Measurements from ENCODE around the gene PIP4K2A.

The PIP4K2A gene

DNA sequence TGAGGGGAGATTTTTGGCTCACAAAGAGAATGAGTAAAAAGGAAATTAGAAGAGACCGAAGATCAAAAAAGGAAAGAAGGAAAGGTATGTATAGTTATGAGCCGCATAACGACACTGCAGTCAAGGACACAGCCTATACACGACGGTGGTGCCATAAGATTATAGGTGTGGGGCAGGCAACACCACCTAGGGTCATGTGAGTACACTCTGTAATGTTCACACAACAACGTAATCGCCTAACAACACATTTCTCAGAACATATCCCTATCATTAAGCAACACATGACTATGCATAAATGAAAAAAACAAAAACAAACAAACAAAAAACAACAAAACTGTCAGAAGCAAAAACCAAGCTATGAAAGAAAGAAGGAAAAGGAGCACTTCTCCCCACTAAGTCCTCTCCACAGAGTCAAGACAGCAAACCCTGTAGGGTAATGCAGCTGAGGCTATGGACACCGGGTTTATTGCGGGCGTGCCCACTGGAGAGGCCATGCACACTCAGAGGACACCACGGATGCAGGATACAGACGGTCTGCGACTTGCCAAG, 45.1 kb downstream of the PIP4K2A start:
- no peak for DNase-seq (ENCODE audit: low read depth in 1 of 2, low spot score in 1 of 2)

DNA sequence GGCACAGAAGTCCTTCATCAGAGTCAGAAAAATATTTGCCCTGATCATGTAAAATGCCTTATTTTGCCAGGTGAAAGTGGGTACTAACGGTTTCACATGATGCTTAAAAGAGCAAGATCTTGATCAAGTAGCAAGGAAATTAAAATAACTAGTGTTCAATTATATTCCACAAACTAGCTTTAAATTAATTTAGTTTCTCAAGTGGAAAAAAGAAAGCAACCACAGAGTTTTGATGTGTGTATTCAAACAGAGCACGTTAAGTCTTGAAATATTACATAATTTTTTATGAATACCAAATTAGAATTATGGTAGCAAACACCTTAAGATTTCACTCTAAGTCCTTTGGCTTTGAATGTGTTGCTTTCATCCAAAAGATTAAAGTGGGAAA, 47.3 kb downstream of the PIP4K2A start:
- DNase-seq (ENCODE audit: low read depth in 1 of 2, low spot score in 1 of 2) = no peak

DNA sequence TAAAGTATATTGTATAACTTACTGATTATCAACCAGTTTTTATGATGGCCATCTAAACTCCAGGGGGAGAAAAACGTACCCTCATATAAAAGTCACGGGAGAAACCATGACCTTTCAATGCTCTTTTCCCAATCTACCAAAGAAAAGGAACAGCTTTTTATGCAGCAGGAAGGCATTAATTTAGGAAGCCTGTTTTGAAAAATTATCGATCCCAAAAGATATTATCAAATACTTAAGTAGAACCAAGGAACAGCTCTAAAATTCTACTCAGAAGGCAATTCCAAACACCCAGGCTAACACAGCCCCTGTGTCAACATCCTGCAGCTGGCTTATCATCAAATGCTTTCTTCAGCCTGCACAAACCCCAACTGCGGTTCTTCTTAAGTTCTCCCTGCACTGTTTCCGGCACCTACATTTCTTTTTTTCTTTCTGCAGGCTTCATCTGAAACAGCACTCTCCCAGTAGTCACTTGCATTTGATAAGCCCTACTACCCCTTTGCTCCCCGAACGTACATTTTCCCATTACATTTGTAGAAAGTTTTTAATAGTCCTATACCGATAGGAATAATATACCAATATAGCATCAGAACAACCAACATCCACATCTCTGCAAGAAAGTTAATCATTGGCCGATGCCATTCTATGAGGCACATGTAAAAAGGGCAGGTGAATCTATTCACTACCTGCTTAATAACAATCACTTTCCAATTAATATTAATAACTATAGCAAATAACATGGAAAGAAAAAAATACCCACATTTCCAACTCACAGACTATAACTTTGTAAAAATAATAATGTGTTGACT, 47.9 kb downstream of the PIP4K2A start:
- peak in 1 of 2 donors; percentile 25 for DNase-seq (ENCODE audit: low read depth in 1 of 2, low spot score in 1 of 2)

DNA sequence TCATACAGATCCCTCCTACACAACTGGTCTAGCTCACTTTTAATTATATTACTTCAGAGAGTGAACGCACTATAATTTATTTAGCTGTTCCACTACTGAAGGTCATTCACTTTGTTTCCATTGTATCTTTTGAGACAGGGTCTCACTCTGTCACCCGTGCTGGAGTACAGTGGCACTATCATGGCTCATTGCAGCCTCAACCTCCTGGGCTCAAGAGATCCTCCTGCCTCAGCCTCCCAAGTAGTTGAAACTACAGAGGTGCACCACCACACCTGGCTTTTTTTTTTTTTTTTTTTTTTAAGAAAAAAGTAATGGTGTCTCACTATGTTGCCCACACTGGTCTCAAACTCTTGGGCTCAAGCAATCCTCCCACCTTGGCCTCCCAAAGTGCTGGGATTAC, 49.0 kb downstream of the PIP4K2A start:
- no peak for DNase-seq (ENCODE audit: low read depth in 1 of 2, low spot score in 1 of 2)

DNA sequence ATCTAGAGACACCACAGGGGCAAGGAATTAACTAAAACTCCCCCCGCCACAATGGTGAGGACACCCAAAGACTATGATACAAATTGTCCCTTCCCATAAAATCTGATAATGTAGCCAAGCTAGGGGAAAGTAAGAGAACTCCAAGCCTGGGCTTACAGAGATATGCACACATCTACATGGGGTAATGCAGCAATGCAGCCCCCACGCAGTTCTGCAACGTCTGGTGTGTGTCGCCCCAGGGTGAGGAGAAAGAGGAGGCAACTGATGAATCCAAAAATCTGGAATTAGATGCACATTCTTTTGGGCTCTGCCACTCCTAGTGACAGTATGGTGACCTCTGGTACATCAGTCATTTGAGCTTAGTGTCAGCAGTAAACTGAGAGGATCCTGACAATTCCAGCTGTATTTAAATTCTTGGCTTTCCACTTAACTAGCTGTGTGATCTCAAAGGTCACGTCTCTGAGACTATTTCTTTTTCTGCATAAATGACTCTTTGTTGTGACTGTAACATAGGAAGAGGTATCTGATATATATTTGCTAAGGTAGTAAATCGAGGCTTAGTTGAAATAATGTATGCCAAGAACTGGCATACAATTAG, 51.5 kb downstream of the PIP4K2A start:
- DNase-seq (ENCODE audit: low read depth in 1 of 2, low spot score in 1 of 2) = no peak

DNA sequence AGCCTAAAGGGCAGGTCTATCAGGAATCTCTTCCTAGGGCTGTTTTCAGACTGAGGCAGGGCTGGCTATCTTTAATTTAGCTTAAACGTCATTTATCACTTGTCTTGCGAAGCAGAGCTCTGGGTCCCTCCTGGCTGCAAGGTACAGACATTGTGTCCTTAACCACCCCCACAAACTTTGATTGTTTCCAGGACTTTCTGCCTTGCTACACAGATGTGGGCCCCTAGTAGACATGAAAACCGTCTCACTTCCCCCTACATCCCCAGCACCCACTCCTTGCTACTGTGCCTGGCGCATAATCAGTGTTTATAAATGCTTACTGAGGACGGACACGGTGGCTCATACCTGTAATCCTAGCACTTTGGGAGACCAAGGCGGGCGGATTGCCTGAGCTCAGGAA, 54.5 kb downstream of the PIP4K2A start:
- no peak for DNase-seq (ENCODE audit: low read depth in 1 of 2, low spot score in 1 of 2)

DNA sequence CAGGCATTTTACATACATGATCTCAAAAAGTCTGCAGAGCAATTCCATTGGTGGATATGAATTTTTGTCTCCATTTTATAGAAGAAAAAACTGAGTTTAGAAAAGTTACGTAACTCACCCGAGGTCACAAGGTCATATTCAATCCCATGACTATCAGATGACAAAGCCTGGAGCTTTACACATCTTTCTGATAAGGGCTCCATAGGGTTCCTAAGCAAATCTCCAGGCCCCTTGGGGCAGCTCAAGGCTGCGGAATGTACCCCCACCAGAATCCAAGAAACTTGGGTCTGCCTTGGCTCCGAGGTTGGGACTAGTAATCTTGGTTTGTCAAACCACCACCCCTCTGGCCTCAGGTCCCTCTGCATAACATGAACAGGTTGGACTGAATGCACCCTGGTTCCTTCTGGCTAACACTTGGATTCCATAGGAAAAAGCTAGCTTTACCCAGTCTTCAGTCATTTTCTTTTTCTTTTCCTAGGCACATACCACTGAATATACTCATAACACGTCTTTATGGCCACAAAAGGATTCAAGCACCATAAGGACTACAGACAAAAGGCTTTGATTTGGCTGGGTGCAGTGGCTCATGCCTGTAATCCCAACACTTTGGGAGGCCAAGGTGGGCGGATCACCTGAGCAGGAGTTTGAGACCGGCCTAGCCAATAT, 55.5 kb downstream of the PIP4K2A start:
- no peak for DNase-seq (ENCODE audit: low read depth in 1 of 2, low spot score in 1 of 2)

DNA sequence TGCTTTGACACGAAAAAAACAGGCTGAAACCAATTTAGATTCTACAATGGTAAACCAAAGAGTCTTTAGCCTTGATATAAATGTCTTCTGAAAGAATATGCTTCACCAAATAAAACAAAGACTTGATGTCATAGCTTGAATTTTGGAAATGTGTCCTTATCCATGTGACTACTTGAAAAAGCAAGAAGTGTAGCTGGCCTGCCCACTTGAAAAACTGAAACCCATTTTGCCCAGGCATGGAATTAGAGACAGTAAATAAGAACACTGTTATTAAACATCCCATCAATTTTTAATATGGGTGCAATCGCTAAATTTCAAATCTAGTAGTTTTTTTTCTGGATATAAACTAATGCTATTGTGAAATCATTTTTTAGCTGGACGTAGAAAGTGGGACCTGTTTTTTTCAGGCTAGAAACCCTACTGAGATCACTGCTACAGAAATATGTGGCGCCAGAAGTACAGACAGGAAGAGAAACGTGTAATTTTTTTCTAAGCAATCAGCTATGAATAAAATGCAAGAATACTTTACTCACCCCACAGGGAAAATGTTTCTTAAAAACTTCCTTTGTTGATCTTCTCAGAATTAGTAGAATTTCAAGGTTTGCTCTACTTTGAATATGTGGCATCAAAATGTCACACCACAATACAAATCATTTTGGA, 56.7 kb downstream of the PIP4K2A start:
- DNase-seq (ENCODE audit: low read depth in 1 of 2, low spot score in 1 of 2) = no peak

DNA sequence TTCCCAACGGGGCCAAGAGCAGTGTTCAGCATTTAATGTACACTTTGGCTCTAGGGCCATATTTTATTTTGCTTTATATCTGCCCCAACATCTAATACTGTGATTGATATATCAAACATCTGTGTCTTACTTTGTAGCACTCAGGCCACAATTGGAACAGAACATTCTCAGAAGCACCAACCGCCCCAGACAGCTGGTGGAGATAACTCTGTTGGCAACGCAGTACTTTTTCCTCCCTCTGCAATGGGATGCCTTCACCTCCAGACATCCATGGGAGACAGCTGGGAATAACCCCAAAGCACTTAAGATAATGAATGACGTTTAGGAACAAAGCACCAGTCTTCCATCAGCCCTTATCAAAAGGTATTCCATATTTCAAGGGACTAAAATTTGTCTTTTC, 57.4 kb downstream of the PIP4K2A start:
- no peak for DNase-seq (ENCODE audit: low read depth in 1 of 2, low spot score in 1 of 2)

DNA sequence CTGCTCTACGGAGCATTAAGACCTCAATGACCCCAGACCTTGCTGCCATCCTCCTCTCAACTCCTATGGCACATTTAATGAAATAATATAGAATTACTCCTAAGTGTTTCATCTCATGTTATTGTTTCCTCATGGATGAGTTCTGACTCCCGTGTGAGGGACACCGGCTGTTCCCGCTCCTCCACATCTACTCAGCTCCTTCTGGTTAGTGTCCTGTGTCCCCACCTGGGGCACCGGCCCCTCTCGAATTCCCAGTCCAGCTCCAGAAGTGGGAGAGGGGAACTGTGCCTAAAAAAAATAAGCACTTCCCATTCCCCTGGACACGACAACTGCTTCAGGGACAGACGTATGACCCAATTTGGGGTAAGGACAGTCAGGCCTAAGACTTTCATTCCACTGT, 58.3 kb downstream of the PIP4K2A start:
- DNase-seq (ENCODE audit: low read depth in 1 of 2, low spot score in 1 of 2) = no peak

DNA sequence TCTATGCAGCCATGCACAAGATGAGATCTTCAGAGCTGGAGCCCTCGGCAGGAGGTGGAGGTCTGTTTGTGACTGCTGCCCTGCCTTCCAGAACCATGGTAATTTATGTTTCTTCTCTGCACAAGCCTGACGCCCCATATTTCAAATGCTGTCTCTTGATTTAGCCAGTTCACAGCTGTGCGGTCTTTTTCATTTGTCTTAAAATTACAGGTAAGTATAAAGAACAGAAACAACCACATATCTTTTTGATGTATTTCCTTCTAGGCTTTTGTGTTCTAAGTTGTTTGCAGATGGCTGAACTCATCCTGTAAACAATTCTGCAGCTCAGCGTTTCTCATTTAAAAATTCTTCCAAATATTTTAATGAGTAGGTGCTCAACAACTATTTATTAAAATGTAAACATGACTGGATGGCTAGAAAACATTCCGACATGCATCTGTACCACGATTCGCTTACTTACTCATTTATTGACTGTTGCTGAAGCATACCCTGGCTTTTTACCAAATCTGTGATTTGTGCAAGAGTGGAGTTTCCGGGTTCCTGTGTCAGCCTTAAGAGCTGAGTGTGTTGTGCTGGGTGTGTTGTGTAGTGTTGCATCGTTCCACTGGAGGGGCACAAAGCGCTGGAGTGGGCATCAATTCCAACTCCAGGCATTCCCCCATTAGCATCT, 58.9 kb downstream of the PIP4K2A start:
- no peak for DNase-seq (ENCODE audit: low read depth in 1 of 2, low spot score in 1 of 2)

DNA sequence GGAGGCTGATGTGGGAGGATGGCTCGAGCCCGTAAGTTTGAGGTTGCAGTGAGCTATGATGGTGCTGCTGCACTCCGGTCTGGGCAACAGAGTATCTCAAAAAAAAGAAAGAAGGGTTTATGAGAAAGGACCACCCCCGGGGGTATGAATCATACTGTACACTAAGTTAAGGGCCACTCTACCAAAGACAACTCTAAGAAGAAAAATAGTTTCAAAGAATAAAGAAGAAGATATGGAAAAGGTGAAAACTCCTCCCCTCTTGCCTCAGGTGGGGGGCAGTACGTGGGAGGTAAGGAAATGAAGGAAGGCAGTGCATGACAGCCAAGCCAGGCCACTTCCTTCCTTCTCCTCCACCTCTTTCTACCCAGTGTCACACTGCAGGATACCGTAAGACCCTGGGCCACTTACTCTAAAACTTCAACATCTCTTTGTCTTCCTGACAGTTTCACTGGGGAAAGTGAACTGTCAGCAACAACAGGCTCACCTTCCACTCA, 61.3 kb downstream of the PIP4K2A start:
- no peak for DNase-seq (ENCODE audit: low read depth in 1 of 2, low spot score in 1 of 2)

DNA sequence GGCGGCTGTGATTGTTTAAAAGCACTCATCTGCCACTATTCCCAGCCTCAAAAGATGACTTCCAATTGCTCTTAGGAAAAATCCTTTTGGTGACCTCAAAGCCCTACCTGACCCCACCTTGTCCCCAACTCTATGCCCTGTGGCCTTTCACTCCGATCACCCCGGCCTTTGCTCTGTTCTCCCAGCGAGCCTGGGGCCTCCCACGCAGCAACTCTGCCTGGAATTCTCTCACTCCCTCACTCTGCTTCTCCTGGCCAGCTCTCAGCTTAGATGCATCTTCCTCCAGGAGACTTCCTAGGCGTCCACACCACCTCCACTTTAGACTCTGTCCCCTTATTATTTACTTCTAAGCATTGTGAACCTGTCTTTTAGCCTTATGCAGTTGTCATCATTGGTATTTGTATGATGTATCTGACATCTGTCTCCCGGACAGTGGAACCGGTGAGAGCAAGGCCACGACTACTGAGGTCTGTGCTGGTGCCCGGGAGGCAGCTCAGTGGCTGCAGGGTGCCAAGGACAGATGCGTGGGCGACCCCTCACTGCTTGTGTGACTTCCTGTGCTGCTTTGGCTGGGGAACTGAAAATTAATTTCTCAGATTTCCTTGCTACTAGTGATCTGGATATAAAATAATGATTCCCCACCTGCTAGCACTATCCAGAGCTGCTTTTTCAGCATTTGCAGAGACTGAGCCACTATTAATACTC, 63.0 kb downstream of the PIP4K2A start:
- no peak for DNase-seq (ENCODE audit: low read depth in 1 of 2, low spot score in 1 of 2)

DNA sequence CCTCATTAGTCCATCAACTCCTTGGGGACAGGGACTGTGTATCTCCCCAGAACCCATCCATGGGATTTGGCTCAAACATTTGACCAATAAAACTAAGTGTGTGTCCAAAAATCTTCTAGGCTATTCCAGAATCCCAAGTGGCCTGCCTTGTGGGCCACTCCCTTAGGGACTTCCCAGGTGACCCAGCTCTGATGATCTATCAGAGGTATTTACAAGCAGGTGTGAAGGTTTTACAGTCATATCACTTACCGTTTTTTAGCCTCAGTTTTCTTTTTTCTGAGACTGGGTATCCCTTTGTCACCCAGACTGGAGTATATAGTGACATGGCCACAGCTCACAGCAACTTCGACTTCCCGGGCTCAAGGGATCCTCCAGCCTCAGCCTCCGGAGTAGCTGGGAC, 64.4 kb downstream of the PIP4K2A start:
- no peak for DNase-seq (ENCODE audit: low read depth in 1 of 2, low spot score in 1 of 2)

DNA sequence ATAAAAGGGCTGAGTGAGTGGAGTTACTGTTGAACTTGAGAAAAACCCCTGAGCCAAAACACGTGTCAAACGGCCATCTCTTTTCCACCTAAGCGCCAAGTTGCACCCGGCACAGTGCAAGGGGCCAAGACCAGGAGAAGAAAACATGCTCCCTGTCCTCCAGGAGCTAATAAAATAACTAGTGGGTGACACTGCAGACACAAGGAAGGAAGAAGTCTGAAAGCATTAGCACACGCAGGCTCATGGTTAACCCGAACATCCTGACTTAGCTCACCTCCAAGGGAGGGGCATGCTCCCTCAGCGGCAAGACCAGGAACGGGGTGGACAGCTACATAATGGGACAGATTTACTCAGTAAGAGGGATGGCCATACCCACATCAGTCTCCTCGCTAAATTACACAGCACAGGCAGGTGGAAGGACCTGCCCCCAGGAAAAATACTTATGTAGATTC, 65.0 kb downstream of the PIP4K2A start:
- no peak for DNase-seq (ENCODE audit: low read depth in 1 of 2, low spot score in 1 of 2)

DNA sequence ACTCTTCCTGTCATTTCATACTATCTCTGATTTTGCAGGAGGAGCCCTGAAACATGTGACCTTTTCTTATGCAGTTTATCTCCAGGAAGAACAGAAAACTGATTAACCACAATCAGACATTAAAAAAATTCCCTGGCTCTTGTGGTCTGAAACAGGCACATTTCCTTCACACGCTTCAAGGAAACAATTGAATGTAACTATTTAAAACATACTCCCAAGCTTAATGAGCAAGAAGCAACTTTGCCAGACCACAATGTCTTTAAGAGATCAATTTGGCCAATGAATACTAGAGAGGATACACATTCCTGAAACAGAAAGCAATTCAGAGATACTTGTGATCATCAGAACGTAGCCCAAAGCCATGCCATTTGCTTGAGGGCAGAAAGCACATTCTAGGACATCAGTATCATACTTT, 65.8 kb downstream of the PIP4K2A start:
- DNase-seq (ENCODE audit: low read depth in 1 of 2, low spot score in 1 of 2) = no peak

DNA sequence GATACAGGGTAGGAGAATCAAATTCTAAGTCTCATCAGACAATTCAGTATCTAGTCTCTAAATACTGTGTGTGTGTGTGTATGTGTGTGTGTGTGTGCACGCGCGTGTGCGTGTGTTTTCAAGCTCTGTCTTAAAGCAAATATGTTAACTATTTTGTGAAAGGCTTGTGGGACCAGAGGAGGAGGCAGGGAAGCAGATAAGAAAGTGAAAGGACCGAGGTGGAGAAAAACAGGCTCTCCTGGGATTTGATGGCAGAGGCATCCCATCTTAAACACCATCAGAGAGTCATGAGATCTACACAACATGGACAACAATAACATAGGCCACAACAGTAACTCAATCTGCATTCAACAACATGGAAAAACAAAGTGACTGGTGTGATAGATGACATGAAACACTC, 67.1 kb downstream of the PIP4K2A start:
- DNase-seq (ENCODE audit: low read depth in 1 of 2, low spot score in 1 of 2) = no peak

DNA sequence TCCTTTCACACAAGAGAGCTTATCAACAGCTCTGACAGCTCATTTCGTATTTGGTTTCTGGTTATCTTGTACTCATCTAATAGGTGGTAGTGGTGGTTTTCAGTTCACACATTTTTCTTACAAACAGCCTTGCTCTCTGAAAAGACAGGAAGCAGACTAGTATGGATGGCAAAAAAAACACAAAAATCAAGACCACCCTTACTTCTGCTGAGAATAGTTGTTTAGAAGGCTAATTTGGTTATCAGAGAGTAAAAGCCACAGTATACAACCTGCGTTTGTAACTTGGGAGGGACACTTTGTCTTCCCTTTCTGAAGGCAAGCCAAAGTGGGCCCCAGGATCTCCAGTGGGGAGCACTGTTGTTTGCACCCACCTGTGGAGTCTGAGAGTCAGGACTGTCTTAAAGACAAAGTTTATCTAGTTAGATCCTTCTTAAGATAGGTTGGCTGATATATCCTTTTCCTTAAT, 68.0 kb downstream of the PIP4K2A start:
- DNase-seq (ENCODE audit: low read depth in 1 of 2, low spot score in 1 of 2) = no peak

DNA sequence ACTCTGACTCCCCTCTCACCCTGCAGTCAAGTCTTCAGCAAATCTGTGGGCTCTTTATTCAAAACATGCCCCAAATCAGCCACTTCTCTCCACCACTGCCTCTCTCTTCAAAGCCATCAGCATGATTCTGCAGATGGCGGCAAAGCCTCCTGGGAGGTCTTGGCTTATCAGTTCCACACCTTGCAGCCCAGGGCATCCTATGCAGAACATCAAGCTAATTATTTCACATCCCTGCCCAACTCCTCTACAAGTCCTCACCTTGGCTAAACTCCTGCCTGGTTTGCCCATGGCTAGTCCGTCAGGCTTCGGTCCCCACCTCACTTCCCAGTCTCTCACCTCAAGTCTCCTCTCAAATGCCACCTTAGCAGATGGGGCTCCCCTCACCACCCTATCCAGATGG, 70.2 kb downstream of the PIP4K2A start:
- DNase-seq (ENCODE audit: low read depth in 1 of 2, low spot score in 1 of 2) = no peak

DNA sequence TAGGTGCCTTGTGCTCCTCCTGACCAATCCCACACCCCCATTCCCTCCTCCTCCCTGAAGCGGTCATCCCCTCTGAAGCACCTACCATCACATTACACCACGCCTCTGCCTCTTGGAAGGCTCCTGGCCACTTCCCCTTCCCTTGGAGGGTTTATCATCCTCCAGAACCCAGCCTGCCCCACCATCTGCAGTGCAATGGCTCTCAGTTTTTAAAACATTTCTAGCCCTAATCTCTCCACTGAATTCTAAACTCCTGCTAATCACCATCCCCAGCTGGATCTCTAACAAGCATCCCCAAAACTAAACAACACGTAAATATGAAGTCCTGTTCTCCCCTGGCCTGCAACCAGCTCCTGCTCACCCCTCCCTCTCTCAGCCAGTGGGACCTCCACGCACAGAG, 70.6 kb downstream of the PIP4K2A start:
- no peak for DNase-seq (ENCODE audit: low read depth in 1 of 2, low spot score in 1 of 2)

Data from activated T-helper 1 cell treated with anti-CD3 and anti-CD28 coated beads, Interleukin-2, amount 50 U/mL, for 16 hours (primary cell).